ENCODE measurements around the gene AP1S1.
"Not testable (repeated sequence)": the region's sequence is repeated elsewhere in the genome, so short reads cannot be mapped to it uniquely, and the experiment has no call there.

AP1S1 gene

GRCh38 chr7:101199522-101199921 is 45.2 kb downstream of the AP1S1 start:
- in situ Hi-C loops (cut with MboI; ENCODE audit: low sequenced_read_pairs) = not testable (repeated sequence)

DNA sequence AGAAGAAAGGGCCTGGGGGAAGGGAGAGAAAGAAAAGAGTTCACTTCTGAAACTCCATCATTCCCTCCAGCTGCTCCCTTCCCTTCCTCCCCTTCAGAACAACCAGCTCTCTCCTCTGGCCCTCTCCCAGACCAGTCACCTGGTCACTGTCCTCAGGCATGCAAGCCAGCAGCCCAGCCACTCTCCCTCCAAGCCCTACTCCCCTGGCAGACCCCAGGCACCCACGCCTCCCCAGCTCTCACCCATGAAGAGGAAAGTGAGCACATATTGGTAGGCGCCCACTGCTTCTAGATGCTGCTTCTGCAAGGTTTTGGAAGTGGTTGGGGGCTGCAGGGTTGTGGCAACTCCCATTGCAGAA is 46.2 kb downstream of the AP1S1 start:
- in situ Hi-C loops (cut with MboI; ENCODE audit: low sequenced_read_pairs) = no loop called here

- in situ Hi-C loops (cut with MboI; ENCODE audit: low sequenced_read_pairs) = no loop called here
Observed at GRCh38 chr7:101200862-101201599, 46.8 kb downstream of the AP1S1 start, which contains the start of gene MOGAT3. TSS of gene MOGAT3 (minus strand) at chr7:101201036. CDS start at chr7:101200854, 182 bp downstream.

- in situ Hi-C loops (cut with MboI; ENCODE audit: low sequenced_read_pairs) = no loop called here
Observed at GRCh38 chr7:101201695-101202602, 47.7 kb downstream of the AP1S1 start.

DNA sequence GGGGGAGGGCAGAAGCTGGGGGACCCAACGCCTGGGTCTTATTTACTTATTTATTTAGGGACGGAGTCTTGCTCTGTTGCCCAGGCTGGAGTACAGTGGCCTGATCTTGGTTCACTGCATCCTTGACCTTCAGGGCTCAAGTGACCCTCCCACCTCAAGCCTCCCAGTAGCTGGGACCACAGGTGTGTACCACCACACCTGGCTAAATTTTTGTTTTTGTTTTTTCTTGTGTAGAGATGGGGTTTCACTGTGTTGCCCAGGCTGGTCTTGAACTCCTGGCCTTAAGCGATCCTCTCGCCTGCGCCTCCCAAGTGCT is 48.3 kb downstream of the AP1S1 start:
- in situ Hi-C loops (cut with MboI; ENCODE audit: low sequenced_read_pairs) = no loop called here

DNA sequence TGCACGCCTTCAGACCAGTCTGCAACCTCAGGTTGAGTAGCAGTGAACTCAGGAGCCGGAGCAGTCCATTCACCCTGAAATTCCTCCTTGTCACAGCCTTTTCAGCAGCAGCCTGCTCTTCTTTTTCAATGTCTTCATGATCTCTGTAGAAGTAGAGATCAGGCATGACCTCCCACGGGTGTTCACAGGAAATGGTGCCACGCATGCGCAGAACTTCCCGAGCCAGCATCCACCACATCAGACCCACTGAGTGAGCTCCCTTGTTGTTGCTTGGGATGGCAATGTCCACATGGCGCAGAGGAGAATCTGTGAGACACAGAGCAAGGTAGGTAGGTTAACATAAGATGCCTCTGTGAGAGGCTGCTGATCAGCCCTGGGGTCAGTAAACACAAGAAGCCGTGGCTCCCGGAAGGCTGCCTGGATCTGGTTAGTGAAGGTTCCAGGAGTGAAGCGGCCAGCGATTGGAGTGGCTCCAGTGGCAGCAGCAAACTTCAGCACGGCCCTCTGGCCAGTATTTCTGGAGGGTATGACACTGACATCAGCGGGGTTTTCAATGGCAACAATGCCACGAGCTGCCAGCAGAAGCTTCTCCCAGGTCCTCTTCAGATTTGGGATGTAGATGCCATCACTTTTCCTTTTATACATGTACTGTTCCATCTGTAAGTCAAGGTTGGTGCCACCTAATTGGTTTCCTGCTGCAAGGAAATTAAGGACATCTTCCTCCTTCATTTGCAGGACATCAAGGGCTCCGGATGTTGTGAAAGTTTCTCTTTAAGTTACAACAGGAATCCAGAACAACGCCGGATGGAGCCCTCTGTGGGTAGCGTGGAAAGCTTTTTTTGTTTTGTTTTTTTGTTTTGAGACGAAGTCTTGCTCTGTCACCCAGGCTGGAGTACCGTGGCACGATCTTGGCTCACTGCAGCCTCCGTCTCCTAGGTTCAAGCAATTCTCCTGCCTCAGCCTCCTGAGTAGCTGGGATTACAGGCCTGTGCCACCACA is 49.8 kb downstream of the AP1S1 start:
- in situ Hi-C loops (cut with MboI; ENCODE audit: low sequenced_read_pairs) = not testable (repeated sequence)

DNA sequence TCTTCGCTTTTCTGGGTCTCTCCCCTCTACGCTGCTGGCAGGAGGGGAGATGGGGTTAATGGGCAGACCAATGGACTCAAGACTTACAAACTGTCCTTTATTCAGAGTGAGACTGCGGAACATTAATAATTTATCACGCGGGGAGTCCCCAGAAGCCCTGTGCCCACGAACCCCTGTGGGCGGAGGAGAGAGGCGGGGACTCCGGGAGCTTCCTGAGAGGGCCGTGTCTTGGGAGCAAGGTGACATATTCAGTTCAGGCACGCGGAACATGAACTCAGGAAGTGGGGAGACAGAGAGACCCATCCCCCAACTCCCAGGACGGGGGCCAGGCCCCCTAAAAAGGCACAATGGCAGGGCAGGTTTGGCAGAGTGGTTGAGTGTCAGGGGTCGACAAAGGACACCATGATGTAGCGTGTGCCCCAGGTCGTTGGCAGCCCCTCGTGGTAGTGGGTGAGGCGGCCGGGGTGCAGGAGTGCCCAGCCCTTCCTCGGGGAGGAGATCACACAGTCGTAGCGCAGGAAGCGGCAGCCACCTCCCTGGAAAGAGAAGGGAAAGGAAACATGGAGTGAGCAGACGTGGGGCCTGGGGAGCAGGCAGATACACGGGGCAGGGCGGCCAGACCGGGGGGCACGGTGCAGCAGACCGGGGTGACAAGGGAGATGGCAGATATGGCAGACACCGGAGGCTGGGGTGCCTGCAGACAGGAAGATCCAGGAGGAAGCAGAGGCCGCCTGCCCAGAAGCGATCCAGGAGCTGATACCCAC is 51.8 kb downstream of the AP1S1 start:
- in situ Hi-C loops (cut with MboI; ENCODE audit: low sequenced_read_pairs) = no loop called here

DNA sequence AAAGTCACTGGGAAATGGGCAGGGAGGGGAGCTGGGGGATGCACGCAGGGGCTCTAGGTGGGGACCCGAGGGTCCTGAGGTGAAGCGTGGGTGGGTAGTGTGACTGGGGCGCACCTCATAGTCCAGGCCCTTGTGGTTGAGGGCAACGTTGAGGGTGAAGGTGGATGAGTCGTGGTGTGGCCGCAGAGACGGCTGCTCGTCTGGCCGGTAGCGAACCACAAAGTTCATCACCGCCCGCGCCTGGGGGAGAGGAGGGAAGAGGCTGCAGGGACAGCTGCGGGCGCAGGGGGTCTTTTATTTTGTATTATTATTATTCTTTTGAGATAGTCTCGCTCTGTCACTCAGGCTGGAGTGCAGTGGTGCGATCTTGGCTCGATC is 52.4 kb downstream of the AP1S1 start:
- in situ Hi-C loops (cut with MboI; ENCODE audit: low sequenced_read_pairs) = no loop called here

GRCh38 chr7:101207459-101207858 is 53.2 kb downstream of the AP1S1 start:
- in situ Hi-C loops (cut with MboI; ENCODE audit: low sequenced_read_pairs) = no loop called here

GRCh38 chr7:101208794-101209193 is 54.5 kb downstream of the AP1S1 start:
- in situ Hi-C loops (cut with MboI; ENCODE audit: low sequenced_read_pairs) = no loop called here

DNA sequence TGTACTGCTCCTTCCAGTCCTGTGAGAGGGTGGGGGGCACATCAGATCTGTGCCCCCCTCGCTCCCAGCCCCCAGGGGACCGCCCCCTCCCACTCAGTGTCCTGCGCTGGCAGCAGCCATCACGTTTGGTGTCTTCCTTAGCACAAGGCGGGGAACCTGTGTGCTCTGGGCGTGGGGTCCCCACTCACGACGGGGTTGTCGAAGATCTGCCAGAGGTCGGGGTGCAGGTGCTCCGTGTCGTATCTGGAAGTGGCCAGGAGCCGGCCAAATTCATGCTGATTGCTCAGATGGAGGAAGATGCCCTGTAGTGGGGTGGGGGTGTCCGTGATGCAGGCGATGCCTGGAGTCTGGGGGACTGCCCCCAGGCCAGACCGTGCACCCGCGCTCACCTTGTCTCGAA is 55.9 kb downstream of the AP1S1 start:
- in situ Hi-C loops (cut with MboI; ENCODE audit: low sequenced_read_pairs) = no loop called here

All from HL-60/S4 (cell line).